ENCODE results near the gene SART3.
"Not testable (repeated sequence)": the region's sequence is repeated elsewhere in the genome, so short reads cannot be mapped to it uniquely, and the experiment has no call there.

The SART3 gene

GRCh38 chr12:108581311-108582227 is 20.6 kb upstream of the SART3 start:
- DNase-seq, result no peak

- DNase-seq, result no peak
Measured at GRCh38 chr12:108580531-108580930, 19.6 kb upstream of the SART3 start.

- no peak for DNase-seq
Measured at GRCh38 chr12:108578813-108579212, 17.8 kb upstream of the SART3 start.

GRCh38 chr12:108578264-108578663 is 17.3 kb upstream of the SART3 start:
- DNase-seq, result no peak

- no peak for DNase-seq
Measured at GRCh38 chr12:108577458-108577857, 16.5 kb upstream of the SART3 start.

GRCh38 chr12:108576660-108577234 is 15.8 kb upstream of the SART3 start:
- DNase-seq, result no peak

GRCh38 chr12:108575199-108575912 is 14.4 kb upstream of the SART3 start:
- no peak for DNase-seq

- not testable (repeated sequence) for DNase-seq
Measured at GRCh38 chr12:108574276-108574675, 13.3 kb upstream of the SART3 start.

GRCh38 chr12:108573317-108573716 is 12.3 kb upstream of the SART3 start:
- no peak for DNase-seq

- DNase-seq, result no peak
Measured at GRCh38 chr12:108572166-108572790, 11.3 kb upstream of the SART3 start.

- DNase-seq, result no peak
Measured at GRCh38 chr12:108571609-108572165, 10.7 kb upstream of the SART3 start.

- peak; percentile 43 for DNase-seq
Measured at GRCh38 chr12:108570743-108571608, 10.0 kb upstream of the SART3 start.

- DNase-seq, result no peak
Measured at GRCh38 chr12:108568338-108569154, 7.6 kb upstream of the SART3 start.

GRCh38 chr12:108567406-108568337 is 6.7 kb upstream of the SART3 start:
- DNase-seq, result no peak

- DNase-seq, result no peak
Measured at GRCh38 chr12:108566452-108566851, 5.5 kb upstream of the SART3 start.

- DNase-seq, result peak; percentile 85
Measured at GRCh38 chr12:108565976-108566375, 5.0 kb upstream of the SART3 start.

- no peak for DNase-seq
Measured at GRCh38 chr12:108565146-108565545, 4.2 kb upstream of the SART3 start.

- peak; percentile 93 for DNase-seq
Measured at GRCh38 chr12:108564724-108565123, 3.8 kb upstream of the SART3 start.

GRCh38 chr12:108563804-108564151 is 2.8 kb upstream of the SART3 start:
- no peak for DNase-seq

Data from hematopoietic multipotent progenitor cell treated with erythropoietin and hydrocortisone succinate and interleukin-3 and kit ligand, for 8 days (in vitro differentiated cells).